ENCODE data around the gene PMVK.

PMVK gene

GRCh38 chr1:154951901-154952657 lies 15.6 kb upstream of the PMVK start:
- H2BK12ac ChIP-seq (ENCODE audit: low read length): no peak overlapping the region
- H4K91ac ChIP-seq (ENCODE audit: low read depth, low read length, poor library complexity): no peak overlapping the region
- no peak overlapping the region for H2BK120ac ChIP-seq (ENCODE audit: low read depth, low read length)
- peaks cover 25 to 26% of the 10 kb centered on the region in 2 donors for H3K4me1 ChIP-seq (ENCODE audit: control insufficient read depth in 2 of 2, insufficient read depth in 1 of 2, low read depth in 1 of 2, low read length in 2 of 2)
- no peak overlapping the region for H2AK5ac ChIP-seq (ENCODE audit: low read depth, low read length)
- no peaks in the 10 kb centered on the region for H3K27me3 ChIP-seq (ENCODE audit: control insufficient read depth in 3 of 3, insufficient read depth in 3 of 3, low read depth in 1 of 3, low read length in 3 of 3)
- H3K27ac ChIP-seq (replicated peaks; ENCODE audit: low read length): no peak overlapping the region
- no peak overlapping the region for H2AFZ ChIP-seq (ENCODE audit: low read length)
- peaks cover 30% of the 10 kb centered on the region in 2 donors for H3K36me3 ChIP-seq (replicated peaks in 1 of 2; ENCODE audit: control insufficient read depth in 2 of 2, insufficient read depth in 2 of 2, low read length in 2 of 2)
- H3K79me1 ChIP-seq (ENCODE audit: low read depth, low read length): peaks cover 10% of the 10 kb centered on the region
- H3K18ac ChIP-seq (ENCODE audit: low read length): no peak overlapping the region
- H3K23ac ChIP-seq (ENCODE audit: low read depth, low read length, poor library complexity): no peak overlapping the region
- no peak overlapping the region for H4K8ac ChIP-seq (ENCODE audit: low read depth, low read length)
- no peak overlapping the region for H3K14ac ChIP-seq (ENCODE audit: low read length)
- H2BK5ac ChIP-seq (ENCODE audit: low read length): no peak overlapping the region
- no peak overlapping the region for H3K9ac ChIP-seq (ENCODE audit: low read depth, low read length, poor library complexity)
- H3K4ac ChIP-seq (ENCODE audit: low read length): no peak overlapping the region
- no peak overlapping the region for H3K4me2 ChIP-seq (ENCODE audit: insufficient read depth, low read length, poor library complexity, severe bottlenecking)
- WGBS, 2 donors (ENCODE audit: extremely low coverage in 2 of 2, insufficient read length in 2 of 2, insufficient replicate concordance in 1 of 2): no CpG with 5 or more reads among the region's 15 CpGs
- H3K9me3 ChIP-seq (replicated peaks in 1 of 2; ENCODE audit: control insufficient read depth in 2 of 2, insufficient read depth in 1 of 2, low read depth in 1 of 2, low read length in 2 of 2): no peaks in the 10 kb centered on the region
- no peak overlapping the region for H2BK15ac ChIP-seq (ENCODE audit: low read length)
- DNase-seq (ENCODE audit: low spot score): no peak
- H3K4me3 ChIP-seq (ENCODE audit: low read length in 2 of 2): no peak overlapping the region

GRCh38 chr1:154948079-154948478 lies 11.6 kb upstream of the PMVK start:
- peak overlapping the region; percentile 40 for H3K9ac ChIP-seq (ENCODE audit: low read depth, low read length, poor library complexity)
- WGBS, 2 donors (ENCODE audit: extremely low coverage in 2 of 2, insufficient read length in 2 of 2, insufficient replicate concordance in 1 of 2): no CpG with 5 or more reads among the region's 11 CpGs
- H3K23ac ChIP-seq (ENCODE audit: low read depth, low read length, poor library complexity): peak overlapping the region; percentile 59
- H3K9me3 ChIP-seq (replicated peaks in 1 of 2; ENCODE audit: control insufficient read depth in 2 of 2, insufficient read depth in 1 of 2, low read depth in 1 of 2, low read length in 2 of 2): no peaks in the 10 kb centered on the region
- no peak overlapping the region for H3K18ac ChIP-seq (ENCODE audit: low read length)
- peaks cover 6% of the 10 kb centered on the region for H3K79me1 ChIP-seq (ENCODE audit: low read depth, low read length)
- H2BK15ac ChIP-seq (ENCODE audit: low read length): no peak overlapping the region
- no peak overlapping the region for H2BK12ac ChIP-seq (ENCODE audit: low read length)
- no peak for DNase-seq (ENCODE audit: low spot score)
- H3K4me3 ChIP-seq (ENCODE audit: low read length in 2 of 2): no peak overlapping the region
- H4K91ac ChIP-seq (ENCODE audit: low read depth, low read length, poor library complexity): no peak overlapping the region
- H3K14ac ChIP-seq (ENCODE audit: low read length): peak overlapping the region; percentile 17
- no peaks in the 10 kb centered on the region for H3K27me3 ChIP-seq (ENCODE audit: control insufficient read depth in 3 of 3, insufficient read depth in 3 of 3, low read depth in 1 of 3, low read length in 3 of 3)
- H3K4me1 ChIP-seq (ENCODE audit: control insufficient read depth in 2 of 2, insufficient read depth in 1 of 2, low read depth in 1 of 2, low read length in 2 of 2): peaks cover 0 to 13% of the 10 kb centered on the region in 2 donors
- no peak overlapping the region for H3K4ac ChIP-seq (ENCODE audit: low read length)
- H3K27ac ChIP-seq (replicated peaks; ENCODE audit: low read length): no peak overlapping the region
- no peak overlapping the region for H2BK120ac ChIP-seq (ENCODE audit: low read depth, low read length)
- H3K4me2 ChIP-seq (ENCODE audit: insufficient read depth, low read length, poor library complexity, severe bottlenecking): no peak overlapping the region
- no peak overlapping the region for H4K8ac ChIP-seq (ENCODE audit: low read depth, low read length)
- no peak overlapping the region for H2AFZ ChIP-seq (ENCODE audit: low read length)
- H2AK5ac ChIP-seq (ENCODE audit: low read depth, low read length): no peak overlapping the region
- H2BK5ac ChIP-seq (ENCODE audit: low read length): peak overlapping the region; percentile 78
- H3K36me3 ChIP-seq (replicated peaks in 1 of 2; ENCODE audit: control insufficient read depth in 2 of 2, insufficient read depth in 2 of 2, low read length in 2 of 2): peaks cover 45 to 55% of the 10 kb centered on the region in 2 donors

GRCh38 chr1:154945962-154946850 lies 9.7 kb upstream of the PMVK start:
- no peak overlapping the region for H2BK12ac ChIP-seq (ENCODE audit: low read length)
- no peaks in the 10 kb centered on the region for H3K9me3 ChIP-seq (replicated peaks in 1 of 2; ENCODE audit: control insufficient read depth in 2 of 2, insufficient read depth in 1 of 2, low read depth in 1 of 2, low read length in 2 of 2)
- no peak overlapping the region for H2BK120ac ChIP-seq (ENCODE audit: low read depth, low read length)
- H3K23ac ChIP-seq (ENCODE audit: low read depth, low read length, poor library complexity): no peak overlapping the region
- no peak overlapping the region for H2BK15ac ChIP-seq (ENCODE audit: low read length)
- H2AFZ ChIP-seq (ENCODE audit: low read length): no peak overlapping the region
- no peak overlapping the region for H4K8ac ChIP-seq (ENCODE audit: low read depth, low read length)
- no peak overlapping the region for H3K27ac ChIP-seq (replicated peaks; ENCODE audit: low read length)
- no peak overlapping the region for H2BK5ac ChIP-seq (ENCODE audit: low read length)
- no peak overlapping the region for H3K4me3 ChIP-seq (ENCODE audit: low read length in 2 of 2)
- no peak overlapping the region for H3K14ac ChIP-seq (ENCODE audit: low read length)
- no CpG with 5 or more reads among the region's 17 CpGs for WGBS, 2 donors (ENCODE audit: extremely low coverage in 2 of 2, insufficient read length in 2 of 2, insufficient replicate concordance in 1 of 2)
- no peak overlapping the region for H4K91ac ChIP-seq (ENCODE audit: low read depth, low read length, poor library complexity)
- H3K36me3 ChIP-seq (replicated peaks in 1 of 2; ENCODE audit: control insufficient read depth in 2 of 2, insufficient read depth in 2 of 2, low read length in 2 of 2): peaks cover 44 to 48% of the 10 kb centered on the region in 2 donors
- no peak overlapping the region for H3K18ac ChIP-seq (ENCODE audit: low read length)
- H3K4ac ChIP-seq (ENCODE audit: low read length): no peak overlapping the region
- H3K27me3 ChIP-seq (ENCODE audit: control insufficient read depth in 3 of 3, insufficient read depth in 3 of 3, low read depth in 1 of 3, low read length in 3 of 3): no peaks in the 10 kb centered on the region
- no peak overlapping the region for H3K4me2 ChIP-seq (ENCODE audit: insufficient read depth, low read length, poor library complexity, severe bottlenecking)
- H3K4me1 ChIP-seq (ENCODE audit: control insufficient read depth in 2 of 2, insufficient read depth in 1 of 2, low read depth in 1 of 2, low read length in 2 of 2): peaks cover 6 to 29% of the 10 kb centered on the region in 2 donors
- H3K79me1 ChIP-seq (ENCODE audit: low read depth, low read length): peaks cover 6% of the 10 kb centered on the region
- no peak overlapping the region for H2AK5ac ChIP-seq (ENCODE audit: low read depth, low read length)
- no peak overlapping the region for H3K9ac ChIP-seq (ENCODE audit: low read depth, low read length, poor library complexity)
- no peak for DNase-seq (ENCODE audit: low spot score)

All from neuronal stem cell (in vitro differentiated cells).